Measurements from ENCODE around the gene GGA1.

Gene GGA1

GRCh38 chr22:37608477-37609239 lies at the start of gene GGA1:
GGA1 (plus strand) TSS chr22:37608834; CDS start chr22:37608861, 27 bp downstream.
- DNase-seq (ENCODE audit: low read depth) = peak; percentile 91

GRCh38 chr22:37559521-37559900 lies 49.1 kb upstream of the GGA1 start:
- DNase-seq (ENCODE audit: low read depth) = no peak

GRCh38 chr22:37559901-37560607 lies 48.6 kb upstream of the GGA1 start, which contains the start of gene CDC42EP1:
CDC42EP1 (plus strand) TSS chr22:37560480; CDS start chr22:37566350, 5,870 bp downstream.
- no peak for DNase-seq (ENCODE audit: low read depth)

GRCh38 chr22:37560608-37561211 lies 47.9 kb upstream of the GGA1 start:
- no peak for DNase-seq (ENCODE audit: low read depth)

- peak; percentile 69 for DNase-seq (ENCODE audit: low read depth)
Measured at GRCh38 chr22:37561212-37562048, 47.2 kb upstream of the GGA1 start.

- no peak for DNase-seq (ENCODE audit: low read depth)
Measured at GRCh38 chr22:37562049-37562875, 46.4 kb upstream of the GGA1 start.

- DNase-seq (ENCODE audit: low read depth) = no peak
Measured at GRCh38 chr22:37563153-37564081, 45.2 kb upstream of the GGA1 start.

GRCh38 chr22:37564111-37564711 lies 44.4 kb upstream of the GGA1 start:
- DNase-seq (ENCODE audit: low read depth) = no peak

GRCh38 chr22:37565830-37566229 lies 42.8 kb upstream of the GGA1 start:
- no peak for DNase-seq (ENCODE audit: low read depth)

GRCh38 chr22:37566329-37566837 lies 42.3 kb upstream of the GGA1 start:
- peak; percentile 11 for DNase-seq (ENCODE audit: low read depth)

GRCh38 chr22:37566903-37567798 lies 41.5 kb upstream of the GGA1 start:
- DNase-seq (ENCODE audit: low read depth) = peak; percentile 84

- DNase-seq (ENCODE audit: low read depth) = no peak
Measured at GRCh38 chr22:37568012-37568411, 40.6 kb upstream of the GGA1 start.

GRCh38 chr22:37568448-37569008 lies 40.1 kb upstream of the GGA1 start:
- DNase-seq (ENCODE audit: low read depth) = no peak

- no peak for DNase-seq (ENCODE audit: low read depth)
Measured at GRCh38 chr22:37569009-37569920, 39.4 kb upstream of the GGA1 start.

- DNase-seq (ENCODE audit: low read depth) = no peak
Measured at GRCh38 chr22:37569921-37570660, 38.5 kb upstream of the GGA1 start.

GRCh38 chr22:37570661-37570976 lies 38.0 kb upstream of the GGA1 start:
- DNase-seq (ENCODE audit: low read depth) = no peak

All from activated T-cell treated with anti-CD3 and anti-CD28 coated beads for 24 hours (primary cell).